Karpas-422 (cell line): Measurements from ENCODE around the gene PDE8B. TPM values are rescaled to one million over a fixed set of nuclear protein-coding genes. Genes with fewer than 3 reads are reported as not detected.

Experiments
- DNase-seq: peaks from one replicate; pipeline ENCODE4 v3.0.0-alpha.2; 2015
- H2AFZ ChIP-seq: fragments of 200-600 bp; sonication (generic); 2 replicates; pipeline ENCODE4 v1.6.1; 2014; ENCODE audit warnings: antibody characterized with exemption, low read length, mixed read lengths
- H3K27ac ChIP-seq: fragments of 200-600 bp; sonication (generic); 2 replicates; pipeline ENCODE4 v1.5.1; 2014; ENCODE audit warnings: mild to moderate bottlenecking, low read length, moderate library complexity
- H3K27me3 ChIP-seq: fragments of 200-600 bp; sonication (generic); 2 replicates; pipeline ENCODE4 v1.6.1; 2014; ENCODE audit warnings: low read length, mixed read lengths
- H3K36me3 ChIP-seq: fragments of 200-600 bp; sonication (generic); 2 replicates; pipeline ENCODE4 v1.6.1; 2014; ENCODE audit warnings: low read length, mixed read lengths; ENCODE audit not compliant: insufficient read depth
- H3K4me1 ChIP-seq: fragments of 200-600 bp; sonication (generic); 2 replicates; pipeline ENCODE4 v1.6.1; 2014; ENCODE audit warnings: mild to moderate bottlenecking, low read length, mixed read lengths
- H3K4me2 ChIP-seq: fragments of 200-600 bp; sonication (generic); 2 replicates; pipeline ENCODE4 v1.6.1; 2014; ENCODE audit warnings: low read length, low read depth, mild to moderate bottlenecking; ENCODE audit not compliant: poor library complexity, severe bottlenecking
- H3K4me3 ChIP-seq: fragments of 200-600 bp; sonication (generic); 2 replicates; pipeline ENCODE4 v1.5.1; 2014; ENCODE audit warnings: mild to moderate bottlenecking, antibody characterized with exemption, low read length, mixed read lengths
- H3K79me2 ChIP-seq: fragments of 200-600 bp; sonication (generic); 2 replicates; pipeline ENCODE4 v1.6.1; 2014; ENCODE audit warnings: mild to moderate bottlenecking, low read length, mixed read lengths
- H3K9ac ChIP-seq: fragments of 200-600 bp; sonication (generic); 2 replicates; pipeline ENCODE4 v1.6.0; 2014; ENCODE audit warnings: low read length
- H3K9me2 ChIP-seq: fragments of 200-600 bp; sonication (generic), shearing (Covaris generic); replicated peaks from 2 replicates; pipeline ENCODE4 v1.6.0; 2014; ENCODE audit warnings: mild to moderate bottlenecking, low read length, moderate library complexity; ENCODE audit not compliant: insufficient read depth
- H3K9me3 ChIP-seq: fragments of 300-700, 200-600 bp; sonication (generic); 2 replicates; pipeline ENCODE4 v1.6.1; 2014; ENCODE audit warnings: low read length, mixed read lengths
- H4K20me1 ChIP-seq: fragments of 200-600 bp; sonication (generic); 2 replicates; pipeline ENCODE4 v1.6.1; 2014; ENCODE audit warnings: mild to moderate bottlenecking, antibody characterized with exemption, low read length, low read depth; ENCODE audit not compliant: insufficient read depth
- total RNA-seq: library from RNA; depleted of rRNA; stranded (reverse); fragments of >200 nt; shearing (Covaris generic); gene quantifications from 2 replicates; pipeline ENCODE4 v1.2.3, GENCODE V29; 2014; ENCODE audit warnings: low replicate concordance

PDE8B gene
- total RNA-seq, 1 experiment from 2014 or later: 0.15 TPM

GRCh38 chr5:77298146-77298545 lies 87.7 kb downstream of the PDE8B start:
- H3K27me3 ChIP-seq: no peaks in the 10 kb centered on the region
- H3K4me3 ChIP-seq: no peak overlapping the region
- no peak overlapping the region for H3K9ac ChIP-seq
- H4K20me1 ChIP-seq: no peaks in the 10 kb centered on the region
- no peak overlapping the region for H2AFZ ChIP-seq
- no peaks in the 10 kb centered on the region; the same call in 1 of the 2 replicates for H3K9me2 ChIP-seq
- H3K79me2 ChIP-seq: no peaks in the 10 kb centered on the region
- H3K9me3 ChIP-seq: no peaks in the 10 kb centered on the region
- H3K36me3 ChIP-seq: no peaks in the 10 kb centered on the region
- peaks cover 2% of the 10 kb centered on the region for H3K4me1 ChIP-seq
- DNase-seq: no peak
- H3K27ac ChIP-seq: no peak overlapping the region
- H3K4me2 ChIP-seq: no peak overlapping the region

DNA sequence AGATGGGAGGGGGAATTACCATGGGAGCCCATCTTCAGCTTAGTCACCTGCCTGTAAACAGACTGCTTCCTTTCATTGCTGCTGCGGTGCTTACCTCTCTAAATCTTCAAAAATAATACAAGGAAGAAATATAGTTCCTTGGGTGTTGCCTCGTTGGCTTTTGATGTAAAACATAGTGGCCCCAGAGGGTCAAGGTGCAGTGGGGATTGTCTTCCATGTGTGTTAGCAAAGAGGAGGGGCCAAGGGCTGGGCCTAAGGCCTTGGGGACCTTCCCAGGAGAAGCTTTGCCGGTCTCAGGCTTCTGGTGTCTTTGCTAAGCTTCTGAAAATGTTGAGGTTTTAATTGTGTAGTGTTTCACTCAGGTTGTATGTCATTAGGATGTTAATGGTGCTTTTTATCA lies 90.0 kb downstream of the PDE8B start:
- Histone ChIP-seq H3K36me3 (no peaks in the 10 kb centered on the region), H3K9me2 (no peaks in the 10 kb centered on the region; the same call in 1 of the 2 replicates), H3K4me3 (no peak overlapping the region), H3K9me3 (no peaks in the 10 kb centered on the region), H2AFZ (no peak overlapping the region), H3K79me2 (no peaks in the 10 kb centered on the region), H3K27me3 (no peaks in the 10 kb centered on the region), H4K20me1 (no peaks in the 10 kb centered on the region), H3K27ac (no peak overlapping the region), H3K9ac (no peak overlapping the region), H3K4me2 (no peak overlapping the region), H3K4me1 (peaks cover 2% of the 10 kb centered on the region)
- no peak for DNase-seq

DNA sequence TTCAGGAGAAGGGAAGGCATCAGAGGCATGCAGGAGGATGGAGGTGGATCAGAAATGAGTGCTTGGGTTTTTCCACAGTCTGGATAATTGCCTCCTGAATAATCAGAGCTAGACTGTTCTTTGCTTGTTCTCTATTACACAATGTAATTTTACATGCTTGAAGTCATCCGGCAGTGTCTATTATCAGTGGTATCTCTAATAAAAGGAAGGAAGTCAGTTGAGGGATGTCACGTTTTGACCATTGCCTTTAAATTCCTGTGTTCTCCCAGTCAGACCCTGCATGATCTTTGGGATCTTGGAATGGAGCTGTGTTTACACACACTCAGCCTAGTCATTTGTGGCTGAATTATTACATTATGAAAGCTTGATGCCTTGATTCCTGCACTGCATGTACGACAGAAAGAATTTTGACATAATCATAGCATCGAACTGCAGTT lies 91.0 kb downstream of the PDE8B start:
- H3K4me1 ChIP-seq: peaks cover 2% of the 10 kb centered on the region

DNA sequence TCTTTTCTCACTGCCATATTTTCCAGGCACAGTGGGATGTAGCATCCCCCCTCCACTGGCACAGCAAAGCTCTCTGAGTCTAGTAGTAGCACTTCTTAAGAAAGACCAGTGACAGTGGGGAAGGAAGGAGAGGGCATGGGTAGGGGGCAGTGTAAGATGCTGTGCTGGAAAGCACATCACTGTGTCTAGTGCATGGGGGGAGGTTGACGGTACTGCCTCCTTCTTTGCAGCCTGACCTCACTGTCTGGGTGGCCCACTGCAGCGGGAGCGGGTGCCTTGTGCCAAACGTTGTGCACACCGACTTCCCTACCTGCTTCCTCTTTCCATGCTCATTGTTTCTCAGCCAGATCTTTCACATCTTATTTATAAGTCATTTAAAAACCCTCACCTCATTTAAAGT lies 91.8 kb downstream of the PDE8B start:
- Histone ChIP-seq H2AFZ (peak overlapping the region; percentile 64; the same call in 1 of the 2 replicates), H3K9ac (no peak overlapping the region), H3K9me2 (no peaks in the 10 kb centered on the region), H3K27ac (no peak overlapping the region), H3K4me3 (no peak overlapping the region), H3K4me1 (peaks cover 2% of the 10 kb centered on the region), H3K9me3 (no peaks in the 10 kb centered on the region), H3K79me2 (no peaks in the 10 kb centered on the region), H3K27me3 (no peaks in the 10 kb centered on the region), H3K36me3 (no peaks in the 10 kb centered on the region), H4K20me1 (no peaks in the 10 kb centered on the region), H3K4me2 (no peak overlapping the region)
- peak; percentile 45 for DNase-seq

More for the DNA sequence above, 91.0 kb downstream of the PDE8B start:
- DNase-seq: no peak
- Histone ChIP-seq H3K9ac (no peak overlapping the region), H3K9me2 (no peaks in the 10 kb centered on the region), H3K4me3 (no peak overlapping the region), H3K79me2 (no peaks in the 10 kb centered on the region), H3K4me2 (no peak overlapping the region), H3K36me3 (no peaks in the 10 kb centered on the region), H4K20me1 (no peaks in the 10 kb centered on the region), H3K27ac (no peak overlapping the region), H2AFZ (no peak overlapping the region), H3K9me3 (no peaks in the 10 kb centered on the region), H3K27me3 (no peaks in the 10 kb centered on the region)

GRCh38 chr5:77302653-77303052 lies 92.2 kb downstream of the PDE8B start:
- Histone ChIP-seq H3K36me3 (no peaks in the 10 kb centered on the region), H4K20me1 (no peaks in the 10 kb centered on the region), H3K4me1 (peaks cover 2% of the 10 kb centered on the region), H2AFZ (peak overlapping the region; percentile 64; the same call in 1 of the 2 replicates), H3K27ac (no peak overlapping the region), H3K27me3 (no peaks in the 10 kb centered on the region), H3K79me2 (no peaks in the 10 kb centered on the region), H3K9me2 (no peaks in the 10 kb centered on the region), H3K4me2 (no peak overlapping the region), H3K4me3 (no peak overlapping the region), H3K9ac (no peak overlapping the region), H3K9me3 (no peaks in the 10 kb centered on the region)
- DNase-seq: no peak

DNA sequence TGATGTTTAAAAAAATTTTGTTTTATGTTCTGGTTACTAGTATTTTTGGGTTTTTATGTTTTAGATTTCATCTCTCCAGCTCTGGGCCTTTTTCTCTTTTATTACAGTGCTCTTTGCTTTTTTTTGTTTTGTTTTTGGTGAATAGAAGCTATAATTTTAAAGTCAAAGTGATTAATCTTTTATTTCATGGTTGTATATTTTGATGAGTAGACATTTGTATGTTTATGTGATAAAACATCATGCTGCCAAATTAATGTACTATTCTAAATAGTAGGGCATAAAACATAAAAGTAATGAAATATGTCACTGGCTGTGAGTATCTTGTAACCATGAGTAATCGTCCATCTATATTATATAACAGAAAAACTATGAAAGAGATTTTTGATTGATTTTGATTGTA lies 93.9 kb downstream of the PDE8B start:
- no peaks in the 10 kb centered on the region for H3K36me3 ChIP-seq
- H3K79me2 ChIP-seq: no peaks in the 10 kb centered on the region
- H3K4me3 ChIP-seq: no peak overlapping the region
- H3K4me1 ChIP-seq: peaks cover 2% of the 10 kb centered on the region
- H3K9ac ChIP-seq: no peak overlapping the region
- no peaks in the 10 kb centered on the region for H3K27me3 ChIP-seq
- no peaks in the 10 kb centered on the region for H3K9me2 ChIP-seq
- DNase-seq: no peak
- H3K9me3 ChIP-seq: no peaks in the 10 kb centered on the region
- H3K27ac ChIP-seq: no peak overlapping the region
- H4K20me1 ChIP-seq: no peaks in the 10 kb centered on the region
- H2AFZ ChIP-seq: no peak overlapping the region
- no peak overlapping the region for H3K4me2 ChIP-seq

DNA sequence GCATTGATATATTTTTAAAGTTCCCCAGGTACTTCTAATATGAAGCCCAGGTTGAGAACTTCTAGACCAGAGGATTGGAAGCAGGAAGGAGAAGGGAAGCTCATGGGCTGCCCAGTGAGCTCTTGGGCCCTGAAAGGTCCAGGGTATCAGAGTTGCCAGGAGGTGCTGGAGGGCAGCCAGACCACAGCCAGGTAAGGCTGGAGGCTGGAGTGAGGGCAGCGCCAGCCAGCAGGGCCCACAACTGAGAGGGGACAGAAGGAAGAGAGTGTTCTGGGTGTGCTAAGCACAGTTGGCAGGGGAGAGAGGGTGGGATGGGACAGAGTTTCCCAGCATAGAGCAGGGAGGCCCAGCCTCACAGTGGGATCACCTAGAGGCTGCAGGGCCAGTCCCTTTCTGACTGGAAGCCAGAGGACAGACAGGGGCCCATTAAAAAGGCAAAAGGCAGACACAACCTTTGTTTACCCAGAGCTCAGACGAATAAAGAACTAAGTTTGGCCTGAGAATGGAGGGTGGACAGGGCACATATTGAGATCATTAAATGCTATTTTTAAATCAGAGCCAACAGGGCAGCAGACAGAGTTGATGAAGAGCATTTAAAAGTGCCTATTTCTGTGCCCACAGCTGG lies 94.9 kb downstream of the PDE8B start:
- H3K27ac ChIP-seq: no peak overlapping the region
- no peaks in the 10 kb centered on the region for H3K27me3 ChIP-seq
- H4K20me1 ChIP-seq: no peaks in the 10 kb centered on the region
- no peaks in the 10 kb centered on the region for H3K9me3 ChIP-seq
- no peak for DNase-seq
- H3K4me3 ChIP-seq: no peak overlapping the region
- no peak overlapping the region for H3K9ac ChIP-seq
- H3K36me3 ChIP-seq: no peaks in the 10 kb centered on the region
- H3K9me2 ChIP-seq: no peaks in the 10 kb centered on the region
- no peak overlapping the region for H2AFZ ChIP-seq
- no peaks in the 10 kb centered on the region for H3K79me2 ChIP-seq
- peaks cover 2% of the 10 kb centered on the region for H3K4me1 ChIP-seq
- H3K4me2 ChIP-seq: no peak overlapping the region

DNA sequence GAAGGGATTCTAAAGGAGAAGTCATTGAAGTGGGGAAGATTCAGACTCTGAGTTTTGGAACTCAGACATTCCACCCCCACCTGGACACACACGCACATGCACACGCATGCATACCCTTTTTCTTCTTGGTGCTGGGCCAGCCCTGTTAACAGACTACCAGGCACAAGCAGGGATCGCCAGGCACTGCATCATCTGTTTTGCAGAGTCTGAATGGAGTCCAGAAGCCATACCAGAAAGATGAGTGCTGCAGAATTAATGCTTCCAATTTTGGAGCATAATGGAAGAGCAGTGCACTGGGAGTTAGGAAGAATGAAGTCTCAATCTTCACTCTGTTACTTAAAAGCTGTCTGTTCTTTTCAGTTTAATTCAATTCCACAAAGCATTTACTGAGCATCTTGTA lies 95.5 kb downstream of the PDE8B start:
- Histone ChIP-seq H3K36me3 (no peaks in the 10 kb centered on the region), H3K4me3 (no peak overlapping the region), H3K9me2 (no peaks in the 10 kb centered on the region), H3K9me3 (no peaks in the 10 kb centered on the region), H3K27ac (no peak overlapping the region), H3K4me2 (no peak overlapping the region), H3K79me2 (no peaks in the 10 kb centered on the region), H3K9ac (no peak overlapping the region), H3K4me1 (peaks cover 2% of the 10 kb centered on the region), H2AFZ (no peak overlapping the region), H4K20me1 (no peaks in the 10 kb centered on the region), H3K27me3 (no peaks in the 10 kb centered on the region)
- no peak for DNase-seq
